HL-60 (cell line): ENCODE measurements around the gene PLA2G4C.

Experiments
- CTCF ChIP-seq: IDR thresholded peaks from one replicate; pipeline ENCODE4 v1.5.1; 2011; ENCODE audit warnings: low read length, control low read depth, inconsistent platforms; ENCODE audit not compliant: insufficient read depth
- POLR2AphosphoS5 ChIP-seq: IDR thresholded peaks from 2 replicates; pipeline ENCODE4 v1.6.1; 2012; ENCODE audit warnings: low read depth
- REST ChIP-seq: IDR thresholded peaks from 2 replicates; pipeline ENCODE4 v1.6.1; 2012; ENCODE audit warnings: low read depth; ENCODE audit not compliant: insufficient replicate concordance

GRCh38 chr19:48053076-48053475, 57.5 kb downstream of the PLA2G4C start:
- TF ChIP-seq CTCF, result no peak
- no peak for TF ChIP-seq REST
- TF ChIP-seq POLR2AphosphoS5, result no peak
